Measurements from ENCODE around the gene CBX4.

CBX4 gene

GRCh38 chr17:79872762-79873161 lies 33.5 kb upstream of the CBX4 start:
- H3F3A ChIP-seq (ENCODE audit: insufficient read depth, low read length): no peaks in the 10 kb centered on the region
- no peaks in the 10 kb centered on the region for H3K79me2 ChIP-seq (ENCODE audit: low read length)
- H3K36me3 ChIP-seq (replicated peaks; ENCODE audit: insufficient read depth, low read length): no peaks in the 10 kb centered on the region
- no peak overlapping the region for H2AFZ ChIP-seq (ENCODE audit: low read length)
- H3K9me3 ChIP-seq (replicated peaks; ENCODE audit: insufficient read depth, low read length): no peaks in the 10 kb centered on the region
- H3K27ac ChIP-seq (ENCODE audit: low read length): no peak overlapping the region
- no peak overlapping the region for H3K4me2 ChIP-seq (ENCODE audit: low read depth, low read length)
- no peak overlapping the region for H3K4me3 ChIP-seq (ENCODE audit: low read length)
- TF ChIP-seq CTCF (IDR thresholded peaks at IDR 0.05; ENCODE audit: low read length): no peak
- TF ChIP-seq EZH2 (optimal IDR thresholded peaks at IDR 0.05; ENCODE audit: low read depth, low read length): no peak
- TF ChIP-seq EZH2phosphoT487 (IDR thresholded peaks at IDR 0.05; ENCODE audit: low read length): no peak
- no peaks in the 10 kb centered on the region for H3K9me2 ChIP-seq (replicated peaks; ENCODE audit: insufficient read depth, low read length)
- no peak for DNase-seq
- H3K9ac ChIP-seq (ENCODE audit: low read length): no peak overlapping the region
- no peaks in the 10 kb centered on the region for H4K20me1 ChIP-seq (ENCODE audit: insufficient read depth, low read length)
- peaks cover 77% of the 10 kb centered on the region for H3K27me3 ChIP-seq (replicated peaks; ENCODE audit: insufficient read depth, low read length)
- H3K4me1 ChIP-seq (ENCODE audit: low read length): no peaks in the 10 kb centered on the region

DNA sequence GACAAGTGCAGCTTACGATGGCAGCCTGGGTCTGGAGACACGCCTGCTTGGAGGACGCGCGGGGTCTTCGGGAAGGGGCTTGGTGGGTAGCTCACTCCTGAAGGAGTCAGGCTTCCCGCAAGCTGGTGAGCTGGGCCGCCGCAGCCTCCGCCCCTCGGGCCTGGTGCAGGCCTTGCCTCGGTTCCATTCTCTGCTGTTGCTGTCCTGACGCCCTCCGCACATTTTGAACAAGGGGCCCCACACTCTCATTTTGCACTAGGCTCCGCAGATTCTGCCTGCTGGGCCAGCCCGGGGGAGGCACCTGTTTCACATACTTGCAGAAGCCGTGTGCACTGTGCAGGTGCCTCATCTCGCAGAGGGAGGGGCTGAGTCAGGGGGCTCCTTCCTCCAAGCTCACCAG lies 31.9 kb upstream of the CBX4 start:
- H3K4me3 ChIP-seq (ENCODE audit: low read length): no peak overlapping the region
- H3K9ac ChIP-seq (ENCODE audit: low read length): no peak overlapping the region
- no peaks in the 10 kb centered on the region for H3K9me3 ChIP-seq (replicated peaks; ENCODE audit: insufficient read depth, low read length)
- 0 out of 2 replicates have a peak, but pooled peaks cover 9% of the 10 kb centered on the region for H3K4me1 ChIP-seq (ENCODE audit: low read length)
- H3K9me2 ChIP-seq (replicated peaks; ENCODE audit: insufficient read depth, low read length): no peaks in the 10 kb centered on the region
- H3K27ac ChIP-seq (ENCODE audit: low read length): no peak overlapping the region
- TF ChIP-seq EZH2 (optimal IDR thresholded peaks at IDR 0.05; ENCODE audit: low read depth, low read length): no peak
- TF ChIP-seq EZH2phosphoT487 (IDR thresholded peaks at IDR 0.05; ENCODE audit: low read length): no peak
- no peak for TF ChIP-seq CTCF (IDR thresholded peaks at IDR 0.05; ENCODE audit: low read length)
- H3K27me3 ChIP-seq (replicated peaks; ENCODE audit: insufficient read depth, low read length): peaks cover 70% of the 10 kb centered on the region
- H3K4me2 ChIP-seq (ENCODE audit: low read depth, low read length): no peak overlapping the region
- no peaks in the 10 kb centered on the region for H3K79me2 ChIP-seq (ENCODE audit: low read length)
- H3F3A ChIP-seq (ENCODE audit: insufficient read depth, low read length): no peaks in the 10 kb centered on the region; the same call in 1 of the 2 replicates
- no peaks in the 10 kb centered on the region for H4K20me1 ChIP-seq (ENCODE audit: insufficient read depth, low read length)
- no peak for DNase-seq
- no peak overlapping the region for H2AFZ ChIP-seq (ENCODE audit: low read length)
- H3K36me3 ChIP-seq (replicated peaks; ENCODE audit: insufficient read depth, low read length): no peaks in the 10 kb centered on the region

DNA sequence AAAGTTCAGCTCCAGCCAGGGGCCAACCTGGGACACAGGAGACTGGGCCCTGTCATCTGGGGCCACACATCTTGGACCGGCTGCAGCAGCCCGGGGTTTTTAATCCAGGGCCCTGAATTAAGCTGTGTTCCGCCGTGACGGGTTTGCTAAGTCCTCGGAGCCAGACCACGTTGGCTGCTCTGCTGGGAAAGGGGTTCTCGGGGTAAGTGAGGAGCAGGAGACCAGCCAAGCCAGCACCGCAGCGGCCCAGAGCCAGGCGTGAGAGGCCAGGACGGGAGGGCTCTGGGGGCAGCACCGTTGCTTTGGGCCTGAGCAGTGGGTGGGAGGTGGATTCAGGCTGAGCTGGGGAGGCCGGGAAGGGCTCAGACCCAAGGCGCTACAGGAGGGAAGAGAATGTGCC lies 31.3 kb upstream of the CBX4 start:
- no peaks in the 10 kb centered on the region for H3K9me2 ChIP-seq (replicated peaks; ENCODE audit: insufficient read depth, low read length)
- no peak overlapping the region for H3K9ac ChIP-seq (ENCODE audit: low read length)
- H2AFZ ChIP-seq (ENCODE audit: low read length): no peak overlapping the region
- 0 out of 2 replicates have a peak, but pooled peaks cover 9% of the 10 kb centered on the region for H3K4me1 ChIP-seq (ENCODE audit: low read length)
- no peaks in the 10 kb centered on the region for H3K9me3 ChIP-seq (replicated peaks; ENCODE audit: insufficient read depth, low read length)
- H3K4me3 ChIP-seq (ENCODE audit: low read length): no peak overlapping the region
- no peak overlapping the region for H3K27ac ChIP-seq (ENCODE audit: low read length)
- no peaks in the 10 kb centered on the region; the same call in 1 of the 2 replicates for H3F3A ChIP-seq (ENCODE audit: insufficient read depth, low read length)
- no peaks in the 10 kb centered on the region for H4K20me1 ChIP-seq (ENCODE audit: insufficient read depth, low read length)
- DNase-seq: no peak
- no peaks in the 10 kb centered on the region for H3K36me3 ChIP-seq (replicated peaks; ENCODE audit: insufficient read depth, low read length)
- H3K79me2 ChIP-seq (ENCODE audit: low read length): no peaks in the 10 kb centered on the region
- H3K4me2 ChIP-seq (ENCODE audit: low read depth, low read length): no peak overlapping the region
- no peak for TF ChIP-seq CTCF (IDR thresholded peaks at IDR 0.05; ENCODE audit: low read length)
- TF ChIP-seq EZH2 (optimal IDR thresholded peaks at IDR 0.05; ENCODE audit: low read depth, low read length): no peak
- no peak for TF ChIP-seq EZH2phosphoT487 (IDR thresholded peaks at IDR 0.05; ENCODE audit: low read length)
- H3K27me3 ChIP-seq (replicated peaks; ENCODE audit: insufficient read depth, low read length): peaks cover 71% of the 10 kb centered on the region
